ENCODE measurements around the gene RND1. TPM values are rescaled to one million over a fixed set of nuclear protein-coding genes. Genes with fewer than 3 reads are reported as not detected.

RND1 gene
- total and polyA plus RNA-seq, 2 of the 13 experiments (the other 11 are each of a cell fraction or from before 2014, with no cell fraction given) = 1.8 to 1.9 TPM

GRCh38 chr12:48910196-48910595, 44.5 kb upstream of the RND1 start (continued):
- TF ChIP-seq ZNF761 (CRISPR knock-in tag; conservative IDR thresholded peaks at IDR 0.05) (no peak), SALL2 (CRISPR knock-in tag; IDR thresholded peaks at IDR 0.05) (peak; percentile 57; the same call in 1 of the 2 replicates), CENPT (CRISPR knock-in tag; IDR thresholded peaks at IDR 0.05; ENCODE audit: low read depth) (no peak), TFAP4 (IDR thresholded peaks at IDR 0.05; ENCODE audit: borderline replicate concordance, low read depth) (peak; percentile 39; the same call in 1 of the 2 replicates), NFIC (IDR thresholded peaks at IDR 0.05; ENCODE audit: low read length) (peak; percentile 92), NR1H2 (CRISPR knock-in tag; IDR thresholded peaks at IDR 0.05; ENCODE audit: borderline replicate concordance, low read depth) (no peak), ZNF713 (CRISPR knock-in tag; IDR thresholded peaks at IDR 0.05) (no peak), BRCA1 (CRISPR knock-in tag; IDR thresholded peaks at IDR 0.05) (no peak), ASH2L (IDR thresholded peaks at IDR 0.05; ENCODE audit: insufficient read length, low read depth, low read length) (peak; percentile 57), MTA1 (CRISPR knock-in tag; IDR thresholded peaks at IDR 0.05; ENCODE audit: borderline replicate concordance) (no peak), ZNF414 (CRISPR knock-in tag; IDR thresholded peaks at IDR 0.05) (no peak), SATB2 (CRISPR knock-in tag; IDR thresholded peaks at IDR 0.05) (0 out of 2 replicates have a peak, but pooled peaks have one; percentile 49), ZNF776 (CRISPR knock-in tag; IDR thresholded peaks at IDR 0.05) (no peak), RFXANK (CRISPR knock-in tag; IDR thresholded peaks at IDR 0.05) (no peak), SMARCE1 (IDR thresholded peaks at IDR 0.05; ENCODE audit: borderline replicate concordance) (no peak), ZNF513 (CRISPR knock-in tag; conservative IDR thresholded peaks at IDR 0.05) (no peak), ETV5 (CRISPR knock-in tag; IDR thresholded peaks at IDR 0.05; ENCODE audit: borderline replicate concordance) (peak; percentile 67; the same call in 1 of the 2 replicates), SIX4 (CRISPR knock-in tag; IDR thresholded peaks at IDR 0.05) (peak; percentile 86), PLRG1 (conservative IDR thresholded peaks at IDR 0.05) (no peak), ZNF280D (CRISPR knock-in tag; IDR thresholded peaks at IDR 0.05) (no peak), NR2F6 (IDR thresholded peaks at IDR 0.05) (peak; percentile 100), NR2F6 (CRISPR knock-in tag; IDR thresholded peaks at IDR 0.05) (peak; percentile 99), PAWR (CRISPR knock-in tag; IDR thresholded peaks at IDR 0.05; ENCODE audit: borderline replicate concordance) (no peak), TSC22D2 (CRISPR knock-in tag; IDR thresholded peaks at IDR 0.05; ENCODE audit: borderline replicate concordance) (no peak), ARNTL (CRISPR knock-in tag; IDR thresholded peaks at IDR 0.05) (peak; percentile 87), GPBP1L1 (CRISPR knock-in tag; IDR thresholded peaks at IDR 0.05) (no peak)

Data from HepG2 (cell line).